Smooth muscle cell (in vitro differentiated cells): ENCODE measurements around the gene COASY. TPM values are rescaled to one million over a fixed set of nuclear protein-coding genes. Genes with fewer than 3 reads are reported as not detected.

ENCODE experiments used
- DNase-seq: peaks from one replicate; lab custom pipeline; 2025; ENCODE audit not compliant: unreplicated experiment; lab: John Stamatoyannopoulos, UW
- H2AFZ ChIP-seq: fragments of 200-600 bp; sonication (generic); 2 replicates; pipeline ENCODE4 v1.6.0; 2016; ENCODE audit warnings: antibody characterized with exemption, low read depth, mild to moderate bottlenecking
- H3F3A ChIP-seq: fragments of 200-600 bp; sonication (generic); 2 replicates; pipeline ENCODE4 v1.6.0; 2017; ENCODE audit warnings: antibody characterized with exemption, low read depth
- H3K27ac ChIP-seq: fragments of 200-600 bp; sonication (generic); 2 replicates; pipeline ENCODE4 v1.5.1; 2016; ENCODE audit warnings: low read depth, mild to moderate bottlenecking
- H3K27me3 ChIP-seq: fragments of 200-600 bp; sonication (generic); 2 replicates; pipeline ENCODE4 v1.6.1; 2016; ENCODE audit warnings: low read depth, mild to moderate bottlenecking
- H3K36me3 ChIP-seq: fragments of 200-600 bp; sonication (generic); 2 replicates; pipeline ENCODE4 v1.5.1; 2016; ENCODE audit warnings: low read depth
- H3K4me1 ChIP-seq: fragments of 200-600 bp; sonication (generic); 2 replicates; pipeline ENCODE4 v1.5.1; 2016; ENCODE audit warnings: low read depth
- H3K4me2 ChIP-seq: fragments of 200-600 bp; sonication (generic); 2 replicates; pipeline ENCODE4 v1.6.0; 2016; ENCODE audit warnings: mild to moderate bottlenecking
- H3K4me3 ChIP-seq: fragments of 200-600 bp; sonication (generic); 2 replicates; pipeline ENCODE4 v1.5.1; 2016; ENCODE audit warnings: mild to moderate bottlenecking
- H3K79me2 ChIP-seq: fragments of 200-600 bp; sonication (generic); 2 replicates; pipeline ENCODE4 v1.6.0; 2016; ENCODE audit warnings: low read depth, mild to moderate bottlenecking
- H3K9ac ChIP-seq: fragments of 200-600 bp; sonication (generic); 2 replicates; pipeline ENCODE4 v1.6.0; 2016; ENCODE audit warnings: low read depth
- H3K9me3 ChIP-seq: fragments of 200-600 bp; sonication (generic); replicated peaks from 2 replicates; pipeline ENCODE4 v1.5.1; 2016; ENCODE audit warnings: low read depth
- H4K20me1 ChIP-seq: fragments of 200-600 bp; sonication (generic); 2 replicates; pipeline ENCODE4 v1.6.0; 2016; ENCODE audit warnings: low read depth
- WGBS: methylation state at CpG from one replicate; pipeline ENCODE4 v1.1.7; 2016; ENCODE audit warnings: low lambda C conversion rate; 5-methylcytosine and 5-hydroxymethylcytosine counted together
- polyA plus RNA-seq: library from polyadenylated mRNA; unstranded; fragments of >200 nt; fragmentation: Nextera tagmentation; extraction: Ambion mirVana; gene quantifications from 2 replicates; pipeline ENCODE4 v1.2.1, GENCODE V29; 2016
- total RNA-seq: library from RNA; depleted of rRNA; stranded (reverse); fragments of >200 nt; gene quantifications from 2 replicates; pipeline ENCODE4 v1.2.3, GENCODE V29; 2014
- TF ChIP-seq, protein P1 (sequence below): fragments of 200-600 bp; sonication (generic); IDR thresholded peaks from 2 replicates; pipeline ENCODE4 v1.5.1; 2017; ENCODE audit warnings: borderline replicate concordance, mild to moderate bottlenecking, antibody characterized with exemption; ENCODE audit not compliant: insufficient read depth, poor library complexity, severe bottlenecking

The COASY gene
- total and polyA plus RNA-seq, 2 experiments from 2014 or later = 23.2 to 68.2 TPM

GRCh38 chr17:42573095-42573494 lies 11.1 kb downstream of the COASY start:
- H2AFZ ChIP-seq = no peak overlapping the region
- 98% methylated on average over 4 of the region's 4 CpGs for WGBS
- TF ChIP-seq, protein P1, sequence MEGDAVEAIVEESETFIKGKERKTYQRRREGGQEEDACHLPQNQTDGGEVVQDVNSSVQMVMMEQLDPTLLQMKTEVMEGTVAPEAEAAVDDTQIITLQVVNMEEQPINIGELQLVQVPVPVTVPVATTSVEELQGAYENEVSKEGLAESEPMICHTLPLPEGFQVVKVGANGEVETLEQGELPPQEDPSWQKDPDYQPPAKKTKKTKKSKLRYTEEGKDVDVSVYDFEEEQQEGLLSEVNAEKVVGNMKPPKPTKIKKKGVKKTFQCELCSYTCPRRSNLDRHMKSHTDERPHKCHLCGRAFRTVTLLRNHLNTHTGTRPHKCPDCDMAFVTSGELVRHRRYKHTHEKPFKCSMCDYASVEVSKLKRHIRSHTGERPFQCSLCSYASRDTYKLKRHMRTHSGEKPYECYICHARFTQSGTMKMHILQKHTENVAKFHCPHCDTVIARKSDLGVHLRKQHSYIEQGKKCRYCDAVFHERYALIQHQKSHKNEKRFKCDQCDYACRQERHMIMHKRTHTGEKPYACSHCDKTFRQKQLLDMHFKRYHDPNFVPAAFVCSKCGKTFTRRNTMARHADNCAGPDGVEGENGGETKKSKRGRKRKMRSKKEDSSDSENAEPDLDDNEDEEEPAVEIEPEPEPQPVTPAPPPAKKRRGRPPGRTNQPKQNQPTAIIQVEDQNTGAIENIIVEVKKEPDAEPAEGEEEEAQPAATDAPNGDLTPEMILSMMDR = no peak
- H4K20me1 ChIP-seq = no peaks in the 10 kb centered on the region
- peaks cover 3% of the 10 kb centered on the region for H3K36me3 ChIP-seq
- peaks cover 8% of the 10 kb centered on the region for H3K4me1 ChIP-seq
- no peak overlapping the region for H3K4me2 ChIP-seq
- no peak for DNase-seq
- H3K4me3 ChIP-seq = no peak overlapping the region
- no peak overlapping the region for H3K9ac ChIP-seq
- H3K79me2 ChIP-seq = peaks cover 9% of the 10 kb centered on the region
- no peaks in the 10 kb centered on the region for H3K27me3 ChIP-seq
- no peak overlapping the region for H3K27ac ChIP-seq
- H3F3A ChIP-seq = peaks cover 14% of the 10 kb centered on the region
- H3K9me3 ChIP-seq = no peaks in the 10 kb centered on the region

DNA sequence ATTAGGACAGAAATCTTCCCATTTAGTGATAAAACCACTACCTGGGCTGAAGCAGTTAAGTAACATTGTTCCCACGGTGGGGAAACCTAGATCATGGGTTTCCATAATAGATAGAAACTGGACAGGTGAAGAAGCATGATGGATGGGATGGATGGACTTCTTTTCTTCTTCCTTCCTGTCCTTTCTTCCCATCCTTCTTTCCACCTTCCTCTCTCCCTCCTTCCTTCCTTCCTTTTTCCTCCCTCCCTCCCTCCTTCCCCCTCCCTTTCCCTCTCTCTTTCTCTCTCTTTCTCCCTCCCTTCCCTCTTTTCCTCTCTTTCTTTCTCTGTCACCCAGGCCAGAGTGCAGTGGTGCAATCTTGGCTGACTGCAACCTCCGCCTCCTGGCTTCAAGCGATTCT lies 12.5 kb downstream of the COASY start:
- Histone ChIP-seq H3K27ac (no peak overlapping the region), H3K9ac (no peak overlapping the region), H3K4me3 (no peak overlapping the region), H3K27me3 (no peaks in the 10 kb centered on the region), H3K79me2 (peaks cover 9% of the 10 kb centered on the region), H3K36me3 (peaks cover 3% of the 10 kb centered on the region), H3F3A (peaks cover 15% of the 10 kb centered on the region), H2AFZ (no peak overlapping the region), H3K4me2 (no peak overlapping the region), H3K9me3 (no peaks in the 10 kb centered on the region), H4K20me1 (peaks cover 3% of the 10 kb centered on the region), H3K4me1 (peaks cover 12% of the 10 kb centered on the region)
- WGBS = 98% methylated on average over 3 of the region's 3 CpGs
- TF ChIP-seq, protein P1 = no peak
- no peak for DNase-seq

DNA sequence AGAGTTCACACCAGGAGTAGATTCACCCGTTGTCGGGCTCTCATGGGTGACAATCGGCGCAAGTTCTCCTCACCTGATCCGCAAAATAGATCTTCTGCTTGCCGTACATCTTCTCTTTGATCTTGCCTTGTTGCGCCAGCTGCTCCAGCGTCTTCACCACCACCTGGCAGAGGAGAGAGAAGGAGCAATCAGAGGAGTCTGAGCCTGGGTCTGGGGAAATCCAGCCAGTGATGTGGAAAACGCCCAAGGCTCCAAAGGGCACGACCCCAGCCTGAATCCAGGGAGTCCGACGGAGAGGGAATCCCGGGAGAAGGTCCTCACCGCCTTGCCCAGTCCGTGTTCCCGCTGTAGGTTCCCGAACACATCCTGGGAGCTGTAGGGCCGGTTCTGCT lies 15.2 kb downstream of the COASY start:
- no peaks in the 10 kb centered on the region for H3K36me3 ChIP-seq

More for the DNA sequence above, 15.2 kb downstream of the COASY start:
- Histone ChIP-seq H3K79me2 (peaks cover 9% of the 10 kb centered on the region), H3K27me3 (no peaks in the 10 kb centered on the region), H3K4me1 (peaks cover 12% of the 10 kb centered on the region), H3F3A (peaks cover 18% of the 10 kb centered on the region), H3K4me2 (peak overlapping the region; percentile 91), H3K27ac (peak overlapping the region; percentile 38), H3K4me3 (peak overlapping the region; percentile 79), H2AFZ (no peak overlapping the region), H3K9ac (peak overlapping the region; percentile 38), H4K20me1 (peaks cover 3% of the 10 kb centered on the region), H3K9me3 (no peaks in the 10 kb centered on the region)
- TF ChIP-seq, protein P1 = no peak
- 8% methylated on average over 17 of the region's 18 CpGs for WGBS
- no peak for DNase-seq
